ENCODE measurements around the gene PRDM2.

The PRDM2 gene

DNA sequence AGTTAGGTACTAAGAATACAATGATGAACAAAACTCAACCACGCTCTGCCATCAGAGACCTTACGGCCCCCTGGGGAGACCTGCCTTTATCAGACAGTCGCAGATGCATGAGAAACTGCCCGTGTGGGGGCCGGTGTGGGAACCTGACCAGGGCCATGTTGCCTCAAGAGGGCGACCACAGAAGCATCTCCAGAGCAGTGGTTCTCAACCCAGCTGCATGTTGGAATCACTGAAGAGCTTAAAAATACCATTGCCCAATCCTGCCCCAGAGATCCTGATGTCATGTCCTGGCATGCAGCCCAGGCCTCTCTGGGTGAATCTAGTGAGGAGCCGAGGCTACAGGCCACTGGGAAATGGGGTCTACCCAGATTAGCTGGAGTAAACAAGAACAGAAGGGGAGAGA lies 108.7 kb downstream of the PRDM2 start:
- Histone ChIP-seq H2AK5ac (ENCODE audit: low read length) (no peak overlapping the region), H2AFZ (ENCODE audit: insufficient read depth, low read length, poor library complexity) (no peak overlapping the region), H3K79me2 (ENCODE audit: control insufficient read depth, insufficient read depth, low read length, poor library complexity) (no peaks in the 10 kb centered on the region), H3K4ac (ENCODE audit: low read depth, low read length) (no peak overlapping the region), H4K12ac (ENCODE audit: low read depth, low read length) (no peak overlapping the region), H3K79me1 (ENCODE audit: low read length) (no peaks in the 10 kb centered on the region), H3K18ac (ENCODE audit: low read length) (no peak overlapping the region), H2BK5ac (ENCODE audit: low read depth, low read length, poor library complexity) (no peak overlapping the region), H2BK12ac (ENCODE audit: low read length) (no peak overlapping the region), H3K27me3 (ENCODE audit: insufficient read depth, low read length) (no peaks in the 10 kb centered on the region), H3K9me3 (ENCODE audit: insufficient read depth, low read depth, low read length) (peaks cover 3% of the 10 kb centered on the region), H2BK120ac (ENCODE audit: insufficient read depth, low read length, poor library complexity) (no peak overlapping the region), H4K91ac (ENCODE audit: low read depth, low read length) (no peak overlapping the region), H3K23ac (ENCODE audit: low read length) (no peak overlapping the region), H3K4me3 (ENCODE audit: low read depth, low read length) (no peak overlapping the region), H4K8ac (ENCODE audit: low read depth, low read length) (no peak overlapping the region), H3K27ac (ENCODE audit: low read depth, low read length) (no peak overlapping the region), H3K36me3 (ENCODE audit: control insufficient read depth in 1 of 2, insufficient read depth in 2 of 2, low read length in 2 of 2) (peaks cover 0 to 3% of the 10 kb centered on the region in 2 experiments), H3K4me2 (ENCODE audit: low read length) (no peak overlapping the region), H3K4me1 (ENCODE audit: control insufficient read depth in 1 of 2, insufficient read depth in 2 of 2, low read length in 2 of 2) (peaks cover 6% of the 10 kb centered on the region in 2 experiments), H3K14ac (ENCODE audit: low read length) (no peak overlapping the region), H3K9ac (ENCODE audit: low read length) (no peak overlapping the region)
- DNase-seq: peak in 1 of 2 donors; percentile 37
- no CpG with 5 or more reads among the region's 7 CpGs for WGBS (ENCODE audit: extremely low coverage, insufficient coverage, insufficient read length)

DNA sequence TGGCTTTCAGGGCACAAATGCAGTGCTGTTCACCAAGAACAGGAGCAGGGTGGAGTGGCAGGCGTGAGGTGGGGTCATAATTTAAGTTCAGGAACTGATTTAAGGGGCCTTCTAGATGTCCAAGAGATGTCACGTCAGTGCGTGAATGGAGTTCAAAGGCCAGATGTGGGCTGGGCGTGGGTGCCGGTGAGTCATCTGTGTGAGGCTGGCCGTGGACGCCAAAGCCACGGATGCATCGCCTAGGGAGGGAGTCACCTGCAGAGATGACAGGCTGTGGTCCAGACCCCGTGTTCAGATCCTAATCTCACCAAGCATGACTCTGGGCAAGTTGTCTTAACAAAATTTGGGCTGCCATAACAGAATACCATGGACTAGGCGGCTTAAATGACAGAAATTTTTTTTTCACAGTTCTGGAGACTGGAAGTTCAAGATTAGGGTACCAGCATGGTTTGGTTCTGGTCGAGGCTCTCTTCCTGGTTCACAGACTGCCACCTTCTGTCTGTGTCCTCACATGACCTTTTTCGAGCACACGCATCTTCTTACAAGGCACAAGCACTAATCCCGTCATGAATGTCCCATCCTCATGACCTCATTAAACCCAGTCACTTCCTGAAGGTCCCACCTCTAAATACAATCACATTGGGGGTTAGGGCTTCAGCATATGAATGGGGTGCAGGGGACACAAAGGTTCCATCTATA lies 109.6 kb downstream of the PRDM2 start:
- no peak overlapping the region for H3K4me2 ChIP-seq (ENCODE audit: low read length)
- no peak overlapping the region for H2BK5ac ChIP-seq (ENCODE audit: low read depth, low read length, poor library complexity)
- no peak overlapping the region for H3K4me3 ChIP-seq (ENCODE audit: low read depth, low read length)
- H3K79me1 ChIP-seq (ENCODE audit: low read length): no peaks in the 10 kb centered on the region
- DNase-seq: peak; percentile 87 to 94
- H3K36me3 ChIP-seq (ENCODE audit: control insufficient read depth in 1 of 2, insufficient read depth in 2 of 2, low read length in 2 of 2): peaks cover 0 to 3% of the 10 kb centered on the region in 2 experiments
- H4K12ac ChIP-seq (ENCODE audit: low read depth, low read length): no peak overlapping the region
- WGBS (ENCODE audit: extremely low coverage, insufficient coverage, insufficient read length): no CpG with 5 or more reads among the region's 15 CpGs
- H3K79me2 ChIP-seq (ENCODE audit: control insufficient read depth, insufficient read depth, low read length, poor library complexity): no peaks in the 10 kb centered on the region
- no peak overlapping the region for H4K91ac ChIP-seq (ENCODE audit: low read depth, low read length)
- H4K8ac ChIP-seq (ENCODE audit: low read depth, low read length): no peak overlapping the region
- H2BK120ac ChIP-seq (ENCODE audit: insufficient read depth, low read length, poor library complexity): no peak overlapping the region
- H3K27ac ChIP-seq (ENCODE audit: low read depth, low read length): no peak overlapping the region
- H3K14ac ChIP-seq (ENCODE audit: low read length): no peak overlapping the region
- no peak overlapping the region for H3K4ac ChIP-seq (ENCODE audit: low read depth, low read length)
- H2AK5ac ChIP-seq (ENCODE audit: low read length): no peak overlapping the region
- H2BK12ac ChIP-seq (ENCODE audit: low read length): no peak overlapping the region
- H3K18ac ChIP-seq (ENCODE audit: low read length): no peak overlapping the region
- no peak overlapping the region for H3K9ac ChIP-seq (ENCODE audit: low read length)
- no peaks in the 10 kb centered on the region for H3K27me3 ChIP-seq (ENCODE audit: insufficient read depth, low read length)
- H3K23ac ChIP-seq (ENCODE audit: low read length): no peak overlapping the region
- H2AFZ ChIP-seq (ENCODE audit: insufficient read depth, low read length, poor library complexity): no peak overlapping the region
- H3K9me3 ChIP-seq (ENCODE audit: insufficient read depth, low read depth, low read length): peaks cover 3% of the 10 kb centered on the region
- peaks cover 6% of the 10 kb centered on the region in 2 experiments for H3K4me1 ChIP-seq (ENCODE audit: control insufficient read depth in 1 of 2, insufficient read depth in 2 of 2, low read length in 2 of 2)

GRCh38 chr1:13812456-13813397 lies 112.7 kb downstream of the PRDM2 start:
- Histone ChIP-seq H3K18ac (ENCODE audit: low read length) (no peak overlapping the region), H3K9ac (ENCODE audit: low read length) (no peak overlapping the region), H3K4ac (ENCODE audit: low read depth, low read length) (no peak overlapping the region), H3K4me2 (ENCODE audit: low read length) (no peak overlapping the region), H3K36me3 (ENCODE audit: control insufficient read depth in 1 of 2, insufficient read depth in 2 of 2, low read length in 2 of 2) (peaks cover 0 to 3% of the 10 kb centered on the region in 2 experiments), H4K8ac (ENCODE audit: low read depth, low read length) (no peak overlapping the region), H4K91ac (ENCODE audit: low read depth, low read length) (no peak overlapping the region), H3K27ac (ENCODE audit: low read depth, low read length) (no peak overlapping the region), H3K4me3 (ENCODE audit: low read depth, low read length) (no peak overlapping the region), H2BK12ac (ENCODE audit: low read length) (no peak overlapping the region), H2BK120ac (ENCODE audit: insufficient read depth, low read length, poor library complexity) (no peak overlapping the region), H3K9me3 (ENCODE audit: insufficient read depth, low read depth, low read length) (peaks cover 3% of the 10 kb centered on the region), H3K79me1 (ENCODE audit: low read length) (no peaks in the 10 kb centered on the region), H3K79me2 (ENCODE audit: control insufficient read depth, insufficient read depth, low read length, poor library complexity) (no peaks in the 10 kb centered on the region), H2AK5ac (ENCODE audit: low read length) (no peak overlapping the region), H3K27me3 (ENCODE audit: insufficient read depth, low read length) (no peaks in the 10 kb centered on the region), H3K4me1 (ENCODE audit: control insufficient read depth in 1 of 2, insufficient read depth in 2 of 2, low read length in 2 of 2) (peaks cover 6% of the 10 kb centered on the region in 2 experiments), H4K12ac (ENCODE audit: low read depth, low read length) (no peak overlapping the region), H2AFZ (ENCODE audit: insufficient read depth, low read length, poor library complexity) (no peak overlapping the region), H3K14ac (ENCODE audit: low read length) (no peak overlapping the region), H2BK5ac (ENCODE audit: low read depth, low read length, poor library complexity) (no peak overlapping the region), H3K23ac (ENCODE audit: low read length) (no peak overlapping the region)
- DNase-seq: peak; percentile 32 to 60
- no CpG with 5 or more reads among the region's 20 CpGs for WGBS (ENCODE audit: extremely low coverage, insufficient coverage, insufficient read length)

DNA sequence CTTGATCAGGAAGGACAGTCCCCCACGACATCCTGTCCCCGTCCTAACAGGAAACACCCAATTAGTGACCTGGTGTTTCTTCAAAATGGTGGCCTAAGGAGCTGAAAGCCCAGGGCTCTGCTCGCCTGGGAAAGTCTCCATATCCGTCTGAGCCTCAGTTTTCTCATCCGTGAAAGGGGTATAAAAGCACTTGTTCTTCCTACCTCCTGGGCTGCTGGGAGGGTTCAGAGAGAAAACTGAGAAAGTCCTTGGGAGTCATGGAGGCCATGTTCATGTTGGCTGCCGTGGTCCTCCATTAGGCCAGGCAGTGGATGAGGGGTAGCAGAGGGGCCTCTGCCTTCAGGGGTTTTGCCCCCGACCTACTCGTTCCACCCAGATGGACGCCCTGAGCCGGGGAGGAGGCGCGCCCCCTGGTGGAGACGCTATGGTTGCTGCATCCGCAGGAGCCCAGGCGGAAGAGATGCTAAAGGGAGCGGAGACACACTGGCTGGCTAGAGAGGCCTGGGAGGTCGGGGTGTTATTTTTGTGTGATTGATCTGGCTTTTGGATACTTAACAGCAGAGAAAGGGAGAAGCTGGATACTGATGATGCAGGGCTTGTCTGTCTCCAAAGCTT lies 113.5 kb downstream of the PRDM2 start:
- Histone ChIP-seq H4K91ac (ENCODE audit: low read depth, low read length) (no peak overlapping the region), H4K8ac (ENCODE audit: low read depth, low read length) (no peak overlapping the region), H3K4ac (ENCODE audit: low read depth, low read length) (no peak overlapping the region), H3K14ac (ENCODE audit: low read length) (no peak overlapping the region), H3K79me2 (ENCODE audit: control insufficient read depth, insufficient read depth, low read length, poor library complexity) (no peaks in the 10 kb centered on the region), H3K79me1 (ENCODE audit: low read length) (no peaks in the 10 kb centered on the region), H3K9me3 (ENCODE audit: insufficient read depth, low read depth, low read length) (peaks cover 3% of the 10 kb centered on the region), H2AFZ (ENCODE audit: insufficient read depth, low read length, poor library complexity) (no peak overlapping the region), H3K27me3 (ENCODE audit: insufficient read depth, low read length) (no peaks in the 10 kb centered on the region), H3K27ac (ENCODE audit: low read depth, low read length) (no peak overlapping the region), H2BK12ac (ENCODE audit: low read length) (no peak overlapping the region), H3K36me3 (ENCODE audit: control insufficient read depth in 1 of 2, insufficient read depth in 2 of 2, low read length in 2 of 2) (peaks cover 0 to 3% of the 10 kb centered on the region in 2 experiments), H3K4me3 (ENCODE audit: low read depth, low read length) (no peak overlapping the region), H3K18ac (ENCODE audit: low read length) (no peak overlapping the region), H4K12ac (ENCODE audit: low read depth, low read length) (no peak overlapping the region), H2BK120ac (ENCODE audit: insufficient read depth, low read length, poor library complexity) (no peak overlapping the region), H3K23ac (ENCODE audit: low read length) (no peak overlapping the region), H3K4me2 (ENCODE audit: low read length) (no peak overlapping the region), H2AK5ac (ENCODE audit: low read length) (no peak overlapping the region), H3K9ac (ENCODE audit: low read length) (no peak overlapping the region), H2BK5ac (ENCODE audit: low read depth, low read length, poor library complexity) (no peak overlapping the region), H3K4me1 (ENCODE audit: control insufficient read depth in 1 of 2, insufficient read depth in 2 of 2, low read length in 2 of 2) (peaks cover 6% of the 10 kb centered on the region in 2 experiments)
- DNase-seq: peak; percentile 37 to 62
- WGBS (ENCODE audit: extremely low coverage, insufficient coverage, insufficient read length): no CpG with 5 or more reads among the region's 17 CpGs
